OCI-LY1 (cell line): ENCODE results near the gene OGA.

Experiments
- EZH2 ChIP-seq: fragments of 200-600 bp; sonication (generic), shearing (Covaris generic); IDR thresholded peaks from 2 replicates; pipeline ENCODE4 v1.8.0; 2017; ENCODE audit warnings: borderline replicate concordance, mixed run types, mild to moderate bottlenecking, antibody characterized with exemption, low read length, moderate library complexity, mixed read lengths
- TF ChIP-seq, protein P1 (sequence below): fragments of 200-600 bp; sonication (generic), shearing (Covaris generic); IDR thresholded peaks from 2 replicates; pipeline ENCODE4 v1.5.1; 2017; ENCODE audit warnings: mild to moderate bottlenecking, antibody characterized with exemption, low read length, moderate library complexity, mixed read lengths

DNA sequence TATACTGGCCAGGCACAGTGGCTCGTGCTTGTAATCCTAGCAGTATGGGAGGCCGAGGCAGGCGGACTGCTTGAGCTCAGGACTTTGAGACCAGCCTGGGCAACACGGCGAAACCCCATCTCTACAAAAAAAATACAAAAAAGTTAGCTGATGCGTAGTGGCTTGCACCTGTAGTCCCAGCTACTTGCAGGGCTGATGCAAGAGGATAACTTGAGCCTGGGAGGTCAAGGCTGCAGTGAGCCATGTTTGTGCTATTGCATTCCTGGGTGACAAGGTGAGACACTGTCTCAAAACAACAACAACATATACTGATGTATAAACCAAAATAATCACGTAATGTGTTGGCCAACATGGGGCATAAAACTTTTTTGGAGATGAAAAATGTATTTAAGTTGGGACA is 28.6 kb downstream of the OGA start:
- TF ChIP-seq, protein P1, sequence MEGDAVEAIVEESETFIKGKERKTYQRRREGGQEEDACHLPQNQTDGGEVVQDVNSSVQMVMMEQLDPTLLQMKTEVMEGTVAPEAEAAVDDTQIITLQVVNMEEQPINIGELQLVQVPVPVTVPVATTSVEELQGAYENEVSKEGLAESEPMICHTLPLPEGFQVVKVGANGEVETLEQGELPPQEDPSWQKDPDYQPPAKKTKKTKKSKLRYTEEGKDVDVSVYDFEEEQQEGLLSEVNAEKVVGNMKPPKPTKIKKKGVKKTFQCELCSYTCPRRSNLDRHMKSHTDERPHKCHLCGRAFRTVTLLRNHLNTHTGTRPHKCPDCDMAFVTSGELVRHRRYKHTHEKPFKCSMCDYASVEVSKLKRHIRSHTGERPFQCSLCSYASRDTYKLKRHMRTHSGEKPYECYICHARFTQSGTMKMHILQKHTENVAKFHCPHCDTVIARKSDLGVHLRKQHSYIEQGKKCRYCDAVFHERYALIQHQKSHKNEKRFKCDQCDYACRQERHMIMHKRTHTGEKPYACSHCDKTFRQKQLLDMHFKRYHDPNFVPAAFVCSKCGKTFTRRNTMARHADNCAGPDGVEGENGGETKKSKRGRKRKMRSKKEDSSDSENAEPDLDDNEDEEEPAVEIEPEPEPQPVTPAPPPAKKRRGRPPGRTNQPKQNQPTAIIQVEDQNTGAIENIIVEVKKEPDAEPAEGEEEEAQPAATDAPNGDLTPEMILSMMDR: no peak
- no peak for TF ChIP-seq EZH2
